ENCODE results near the gene ROBO4. TPM values are rescaled to one million over a fixed set of nuclear protein-coding genes. Genes with fewer than 3 reads are reported as not detected.

Gene ROBO4
- total and polyA plus RNA-seq, 9 of the 15 experiments (the other 6 are each of a cell fraction or from before 2014, with no cell fraction given): not detected

DNA sequence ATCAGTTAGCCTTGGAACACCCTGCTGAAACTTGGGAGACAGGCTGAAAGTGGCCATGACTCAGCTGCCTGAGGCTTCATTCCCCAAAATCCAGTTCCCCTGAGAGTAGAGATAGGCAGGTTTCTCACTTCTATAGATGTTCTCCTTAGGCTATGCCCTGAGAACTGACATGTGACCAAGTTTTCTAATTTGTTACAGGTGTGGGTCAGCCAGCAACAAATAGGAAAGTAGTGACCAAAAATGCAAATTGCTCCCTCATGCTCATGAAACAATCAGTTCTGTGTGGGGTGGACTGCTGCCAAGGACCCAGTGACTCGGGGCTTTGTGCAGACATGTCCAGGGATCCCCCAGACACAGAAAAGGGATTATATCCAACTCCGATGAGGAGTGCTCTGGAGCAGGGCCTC lies 49.1 kb upstream of the ROBO4 start:
- intact Hi-C loops (cut with micrococcal nuclease): no loop called here
- in situ Hi-C loops (cut with MboI): no loop called here
- DNase-seq (ENCODE audit: extremely low read depth in 1 of 4, low spot score in 3 of 4): no peak
- H3K4me3 ChIP-seq: no peak overlapping the region
- H3K4me1 ChIP-seq (replicated peaks in 1 of 2; ENCODE audit: control insufficient read depth in 2 of 2, insufficient read depth in 2 of 2, low read length in 2 of 2): no peaks in the 10 kb centered on the region
- ChIA-PET CTCF (ENCODE audit: low intra/inter-chr PET ratio) (no interaction called here), POLR2A (interaction anchor here (0.6 kb wide), 1 partner anchor 440 kb away, joined by 3 read pairs; no protein-coding TSS in a partner anchor)
- H3K27me3 ChIP-seq (ENCODE audit: control insufficient read depth in 2 of 2, insufficient read depth in 2 of 2, low read length in 2 of 2): peaks cover 2 to 21% of the 10 kb centered on the region in 2 experiments; a peak in 3 of 5 replicates
- H3K27ac ChIP-seq (ENCODE audit: extremely low read depth, low read depth, low read length): no peak overlapping the region
- no peak for FAIRE-seq
- no TSS peak for BruUV-seq (replicated peaks)
- no peaks in the 10 kb centered on the region for H3K36me3 ChIP-seq (ENCODE audit: control insufficient read depth, insufficient read depth, low read length)
- H3K4me2 ChIP-seq (ENCODE audit: insufficient read depth, low read length): no peak overlapping the region
- no peaks in the 10 kb centered on the region for H3K9me1 ChIP-seq (ENCODE audit: control insufficient read depth, insufficient read depth, low read length)
- no peak overlapping the region for H2AFZ ChIP-seq (ENCODE audit: low read depth, low read length)
- H3K9me3 ChIP-seq (replicated peaks; ENCODE audit: control insufficient read depth, insufficient read depth, low read depth, low read length): no peaks in the 10 kb centered on the region
- no peak overlapping the region for H3K9ac ChIP-seq (ENCODE audit: insufficient read depth in 1 of 2, low read depth in 2 of 2, low read length in 2 of 2)
- H3K79me2 ChIP-seq (ENCODE audit: control insufficient read depth, insufficient read depth, low read length): no peaks in the 10 kb centered on the region
- ATAC-seq: no peak
- H4K20me1 ChIP-seq (replicated peaks; ENCODE audit: control insufficient read depth, insufficient read depth, low read length): no peaks in the 10 kb centered on the region
- 0 out of 2 replicates have a peak, but pooled peaks have one; percentile 16 for TF ChIP-seq MAFG (tag; conservative IDR thresholded peaks at IDR 0.05)
- no peak for TF ChIP-seq ADNP (tag; IDR thresholded peaks at IDR 0.05)
- TF ChIP-seq ZNF121 (CRISPR knock-in tag; conservative IDR thresholded peaks at IDR 0.05): no peak
- TF ChIP-seq, protein P1, sequence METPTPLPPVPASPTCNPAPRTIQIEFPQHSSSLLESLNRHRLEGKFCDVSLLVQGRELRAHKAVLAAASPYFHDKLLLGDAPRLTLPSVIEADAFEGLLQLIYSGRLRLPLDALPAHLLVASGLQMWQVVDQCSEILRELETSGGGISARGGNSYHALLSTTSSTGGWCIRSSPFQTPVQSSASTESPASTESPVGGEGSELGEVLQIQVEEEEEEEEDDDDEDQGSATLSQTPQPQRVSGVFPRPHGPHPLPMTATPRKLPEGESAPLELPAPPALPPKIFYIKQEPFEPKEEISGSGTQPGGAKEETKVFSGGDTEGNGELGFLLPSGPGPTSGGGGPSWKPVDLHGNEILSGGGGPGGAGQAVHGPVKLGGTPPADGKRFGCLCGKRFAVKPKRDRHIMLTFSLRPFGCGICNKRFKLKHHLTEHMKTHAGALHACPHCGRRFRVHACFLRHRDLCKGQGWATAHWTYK (CRISPR knock-in tag; IDR thresholded peaks at IDR 0.05): no peak
- 0% methylated on average over 2 of the region's 2 CpGs for whole genome bisulfite sequencing (ENCODE audit: insufficient coverage, low coverage, missing lambda C conversion rate)

DNA sequence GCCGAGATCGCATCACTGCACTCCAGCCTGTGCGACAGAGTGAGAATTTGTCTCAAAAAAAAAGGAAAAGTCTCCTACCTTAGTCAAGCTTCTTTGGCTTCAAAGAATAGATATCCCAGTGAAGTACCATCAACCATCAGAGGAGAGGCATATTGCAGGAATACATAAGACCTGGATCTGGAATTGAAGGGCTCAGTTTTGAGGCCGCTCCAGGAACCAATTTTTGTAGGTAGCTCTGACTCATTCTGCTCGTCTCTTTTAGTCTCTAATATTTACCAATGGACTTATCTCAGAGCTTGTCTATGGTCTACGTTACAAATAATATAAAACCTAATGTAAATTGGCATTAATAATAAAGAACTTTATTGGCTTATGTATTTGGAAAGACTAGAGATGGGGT lies 48.2 kb upstream of the ROBO4 start:
- H3K4me2 ChIP-seq (ENCODE audit: insufficient read depth, low read length): no peak overlapping the region
- CTCF ChIA-PET (ENCODE audit: low intra/inter-chr PET ratio): no interaction called here
- H3K4me1 ChIP-seq (replicated peaks in 1 of 2; ENCODE audit: control insufficient read depth in 2 of 2, insufficient read depth in 2 of 2, low read length in 2 of 2): no peaks in the 10 kb centered on the region
- ATAC-seq (no peak), FAIRE-seq (no peak), DNase-seq (ENCODE audit: extremely low read depth in 1 of 4, low spot score in 3 of 4) (no peak)
- H3K9ac ChIP-seq (ENCODE audit: insufficient read depth in 1 of 2, low read depth in 2 of 2, low read length in 2 of 2): no peak overlapping the region
- H3K27ac ChIP-seq (ENCODE audit: extremely low read depth, low read depth, low read length): no peak overlapping the region
- no peak overlapping the region for H3K4me3 ChIP-seq
- H3K27me3 ChIP-seq (ENCODE audit: control insufficient read depth in 2 of 2, insufficient read depth in 2 of 2, low read length in 2 of 2): peaks cover 2 to 23% of the 10 kb centered on the region in 2 experiments; a peak in 3 of 5 replicates
- in situ Hi-C loops (cut with MboI): no loop called here
- no peaks in the 10 kb centered on the region for H3K9me1 ChIP-seq (ENCODE audit: control insufficient read depth, insufficient read depth, low read length)
- BruUV-seq (replicated peaks): no TSS peak
- WGBS (ENCODE audit: insufficient coverage, low coverage, missing lambda C conversion rate): 3% methylated on average over 6 of the region's 6 CpGs
- H4K20me1 ChIP-seq (replicated peaks; ENCODE audit: control insufficient read depth, insufficient read depth, low read length): no peaks in the 10 kb centered on the region
- POLR2A ChIA-PET: no interaction called here
- no peaks in the 10 kb centered on the region for H3K36me3 ChIP-seq (ENCODE audit: control insufficient read depth, insufficient read depth, low read length)
- H3K79me2 ChIP-seq (ENCODE audit: control insufficient read depth, insufficient read depth, low read length): no peaks in the 10 kb centered on the region
- intact Hi-C loops (cut with micrococcal nuclease): no loop called here
- H3K9me3 ChIP-seq (replicated peaks; ENCODE audit: control insufficient read depth, insufficient read depth, low read depth, low read length): no peaks in the 10 kb centered on the region
- H2AFZ ChIP-seq (ENCODE audit: low read depth, low read length): no peak overlapping the region
- no peak for TF ChIP-seq ILF3 (IDR thresholded peaks at IDR 0.05; ENCODE audit: borderline replicate concordance)
- no peak for TF ChIP-seq DDX20 (tag; IDR thresholded peaks at IDR 0.05; ENCODE audit: low read depth)
- no peak for TF ChIP-seq RFX7 (CRISPR knock-in tag; IDR thresholded peaks at IDR 0.05)
- TF ChIP-seq ZNF780A (CRISPR knock-in tag; IDR thresholded peaks at IDR 0.05): no peak
- no peak for TF ChIP-seq CHD1 (IDR thresholded peaks at IDR 0.05; ENCODE audit: low read length)
- no peak for TF ChIP-seq HIVEP1 (CRISPR knock-in tag; IDR thresholded peaks at IDR 0.05)
- TF ChIP-seq, protein P2, sequence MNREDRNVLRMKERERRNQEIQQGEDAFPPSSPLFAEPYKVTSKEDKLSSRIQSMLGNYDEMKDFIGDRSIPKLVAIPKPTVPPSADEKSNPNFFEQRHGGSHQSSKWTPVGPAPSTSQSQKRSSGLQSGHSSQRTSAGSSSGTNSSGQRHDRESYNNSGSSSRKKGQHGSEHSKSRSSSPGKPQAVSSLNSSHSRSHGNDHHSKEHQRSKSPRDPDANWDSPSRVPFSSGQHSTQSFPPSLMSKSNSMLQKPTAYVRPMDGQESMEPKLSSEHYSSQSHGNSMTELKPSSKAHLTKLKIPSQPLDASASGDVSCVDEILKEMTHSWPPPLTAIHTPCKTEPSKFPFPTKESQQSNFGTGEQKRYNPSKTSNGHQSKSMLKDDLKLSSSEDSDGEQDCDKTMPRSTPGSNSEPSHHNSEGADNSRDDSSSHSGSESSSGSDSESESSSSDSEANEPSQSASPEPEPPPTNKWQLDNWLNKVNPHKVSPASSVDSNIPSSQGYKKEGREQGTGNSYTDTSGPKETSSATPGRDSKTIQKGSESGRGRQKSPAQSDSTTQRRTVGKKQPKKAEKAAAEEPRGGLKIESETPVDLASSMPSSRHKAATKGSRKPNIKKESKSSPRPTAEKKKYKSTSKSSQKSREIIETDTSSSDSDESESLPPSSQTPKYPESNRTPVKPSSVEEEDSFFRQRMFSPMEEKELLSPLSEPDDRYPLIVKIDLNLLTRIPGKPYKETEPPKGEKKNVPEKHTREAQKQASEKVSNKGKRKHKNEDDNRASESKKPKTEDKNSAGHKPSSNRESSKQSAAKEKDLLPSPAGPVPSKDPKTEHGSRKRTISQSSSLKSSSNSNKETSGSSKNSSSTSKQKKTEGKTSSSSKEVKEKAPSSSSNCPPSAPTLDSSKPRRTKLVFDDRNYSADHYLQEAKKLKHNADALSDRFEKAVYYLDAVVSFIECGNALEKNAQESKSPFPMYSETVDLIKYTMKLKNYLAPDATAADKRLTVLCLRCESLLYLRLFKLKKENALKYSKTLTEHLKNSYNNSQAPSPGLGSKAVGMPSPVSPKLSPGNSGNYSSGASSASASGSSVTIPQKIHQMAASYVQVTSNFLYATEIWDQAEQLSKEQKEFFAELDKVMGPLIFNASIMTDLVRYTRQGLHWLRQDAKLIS (CRISPR knock-in tag; IDR thresholded peaks at IDR 0.05): no peak
- no peak for TF ChIP-seq WHSC1 (IDR thresholded peaks at IDR 0.05; ENCODE audit: low read length)
- TF ChIP-seq HEY1 (CRISPR knock-in tag; IDR thresholded peaks at IDR 0.05; ENCODE audit: borderline replicate concordance): no peak

All from K562 (cell line).